H1 (cell line): ENCODE measurements around the gene GCH1. TPM values are rescaled to one million over a fixed set of nuclear protein-coding genes. Genes with fewer than 3 reads are reported as not detected.

Source experiments
- CTCF ChIA-PET: fragments of 300-600 bp; sonication (Branson Sonifier 250); formaldehyde crosslinking; loops from one replicate; lab custom pipeline; 2021; ENCODE audit not compliant: partially characterized antibody; lab: Charles Lee
- POLR2A ChIA-PET: fragments of 300-600 bp; sonication (Branson Sonifier 250); formaldehyde crosslinking; loops from one replicate; lab custom pipeline; 2021; ENCODE audit warnings: inconsistent platforms; ENCODE audit not compliant: partially characterized antibody; lab: Charles Lee
- DNase-seq, 2 experiments: peaks; one replicate each; pipeline versions ENCODE4 v3.0.0 to v3.0.0-alpha.2; 2010 to 2022; ENCODE audit warnings: low spot score in 2 of 2, low read depth in 1 of 2, mixed read lengths in 1 of 2
- FAIRE-seq: peaks from 2 replicates; lab custom pipeline; 2011; peaks lifted over from hg19 to GRCh38; lab: Jason Lieb, UNC
- H2AFZ ChIP-seq: 2 replicates; pipeline ENCODE4 v1.8.1; 2012; ENCODE audit warnings: low read length, inconsistent platforms
- H2AK5ac ChIP-seq: 2 replicates; pipeline ENCODE4 v1.6.1; 2013; ENCODE audit warnings: low read depth, low read length
- H2BK120ac ChIP-seq: replicated peaks from 2 replicates; pipeline ENCODE3; 2013; ENCODE audit warnings: low read depth, low read length, inconsistent platforms
- H2BK12ac ChIP-seq: 2 replicates; pipeline ENCODE4 v1.6.1; 2013; ENCODE audit warnings: low read depth, low read length
- H2BK15ac ChIP-seq: 2 replicates; pipeline ENCODE4 v1.6.1; 2013; ENCODE audit warnings: low read length
- H2BK20ac ChIP-seq: 2 replicates; pipeline ENCODE4 v1.6.1; 2013; ENCODE audit warnings: low read length
- H2BK5ac ChIP-seq: 2 replicates; pipeline ENCODE4 v1.6.1; 2013; ENCODE audit warnings: low read depth, low read length
- H3K14ac ChIP-seq: 2 replicates; pipeline ENCODE4 v1.6.1; 2013; ENCODE audit warnings: inconsistent platforms; ENCODE audit not compliant: insufficient read length
- H3K18ac ChIP-seq: 2 replicates; pipeline ENCODE4 v1.6.1; 2013; ENCODE audit warnings: low read length; ENCODE audit errors: extremely low read depth
- H3K23ac ChIP-seq: 2 replicates; pipeline ENCODE4 v1.6.1; 2013; ENCODE audit warnings: inconsistent platforms; ENCODE audit not compliant: insufficient read length
- H3K23me2 ChIP-seq: 2 replicates; pipeline ENCODE4 v1.6.1; 2013; ENCODE audit warnings: low read depth, low read length
- H3K27ac ChIP-seq: 2 replicates; pipeline ENCODE4 v1.6.1; 2011; ENCODE audit warnings: low read depth, low read length, inconsistent platforms
- H3K27me3 ChIP-seq, 4 experiments: replicated peaks in 1 of 4; 1 replicate in 1 of 4; 2 replicates in 3 of 4; pipeline versions ENCODE4 v1.6.1 to v1.8.1; 2011 to 2013; ENCODE audit warnings: low read length in 3 of 4, mild to moderate bottlenecking in 3 of 4, inconsistent platforms in 2 of 4, mixed read lengths in 2 of 4, moderate library complexity in 1 of 4; ENCODE audit not compliant: control insufficient read depth in 3 of 4, insufficient read depth in 3 of 4; ENCODE audit errors: extremely low read depth in 1 of 4
- H3K36me3 ChIP-seq, 4 experiments: 2 replicates each; pipeline versions ENCODE4 v1.6.1 to v1.8.1; 2011 to 2013; ENCODE audit warnings: mild to moderate bottlenecking in 4 of 4, low read length in 3 of 4, moderate library complexity in 2 of 4, control low read depth in 1 of 4, inconsistent platforms in 1 of 4; ENCODE audit not compliant: insufficient read depth in 4 of 4, control insufficient read depth in 2 of 4
- H3K4ac ChIP-seq: replicated peaks from 2 replicates; pipeline ENCODE3; 2013; ENCODE audit warnings: low read length, low read depth, mixed read lengths, inconsistent platforms; ENCODE audit not compliant: insufficient read length
- H3K4me1 ChIP-seq, 4 experiments: replicated peaks in 1 of 4; 1 replicate in 1 of 4; 2 replicates in 3 of 4; pipeline versions ENCODE4 v1.6.1 to v1.8.1; 2011 to 2013; ENCODE audit warnings: low read length in 3 of 4, inconsistent platforms in 2 of 4, mixed read lengths in 1 of 4; ENCODE audit not compliant: insufficient read depth in 4 of 4, control insufficient read depth in 3 of 4
- H3K4me2 ChIP-seq, 2 experiments: 2 replicates each; pipeline versions ENCODE4 v1.6.1 to v1.8.1; 2011 to 2013; ENCODE audit warnings: low read depth in 2 of 2, low read length in 2 of 2, control low read depth in 1 of 2, inconsistent platforms in 1 of 2, mild to moderate bottlenecking in 1 of 2; ENCODE audit not compliant: insufficient read depth in 1 of 2
- H3K4me3 ChIP-seq, 4 experiments: fragments of 200-600, 300-600 bp in 1 of 4; sonication (generic), shearing (Covaris generic), sonication (Bioruptor Twin) in 1 of 4; 2 replicates each; pipeline versions ENCODE4 v1.5.1 to v1.8.1; 2011 to 2016; ENCODE audit warnings: low read length in 4 of 4, low read depth in 3 of 4, control low read depth in 2 of 4, inconsistent platforms in 2 of 4, mild to moderate bottlenecking in 2 of 4, mixed read lengths in 1 of 4, moderate library complexity in 1 of 4; ENCODE audit not compliant: insufficient read depth in 2 of 4; ENCODE audit errors: extremely low read depth in 1 of 4
- H3K56ac ChIP-seq: replicated peaks from 2 replicates; pipeline ENCODE3; 2013; ENCODE audit warnings: low read depth, mild to moderate bottlenecking, mixed read lengths, low read length, inconsistent platforms; ENCODE audit not compliant: insufficient read length
- H3K79me1 ChIP-seq: 2 replicates; pipeline ENCODE4 v1.6.1; 2013; ENCODE audit warnings: low read depth, low read length, control low read depth
- H3K79me2 ChIP-seq, 2 experiments: 2 replicates each; pipeline versions ENCODE4 v1.6.1 to v1.8.1; 2012 to 2013; ENCODE audit warnings: low read length in 2 of 2, mild to moderate bottlenecking in 2 of 2, inconsistent platforms in 1 of 2; ENCODE audit not compliant: insufficient read depth in 2 of 2, control insufficient read depth in 1 of 2
- H3K9ac ChIP-seq, 4 experiments: replicated peaks in 1 of 4; 1 replicate in 1 of 4; 2 replicates in 3 of 4; pipeline versions ENCODE4 v1.6.1 to v1.8.1; 2011 to 2013; ENCODE audit warnings: low read depth in 3 of 4, low read length in 3 of 4, control low read depth in 2 of 4, mild to moderate bottlenecking in 2 of 4, moderate library complexity in 2 of 4, inconsistent platforms in 1 of 4; ENCODE audit errors: extremely low read depth in 1 of 4
- H3K9me3 ChIP-seq, 2 experiments: 2 replicates each; pipeline versions ENCODE4 v1.6.1 to v1.8.1; 2012 to 2013; ENCODE audit warnings: mild to moderate bottlenecking in 2 of 2, moderate library complexity in 2 of 2, control low read depth in 1 of 2, inconsistent platforms in 1 of 2, low read depth in 1 of 2, low read length in 1 of 2, mixed read lengths in 1 of 2; ENCODE audit not compliant: insufficient read depth in 2 of 2
- H4K20me1 ChIP-seq, 2 experiments: replicated peaks in 1 of 2; 2 replicates each; pipeline versions ENCODE3 to v1.8.1; 2011 to 2013; ENCODE audit warnings: inconsistent platforms in 2 of 2, low read length in 2 of 2, mild to moderate bottlenecking in 1 of 2; ENCODE audit not compliant: insufficient read depth in 2 of 2, control insufficient read depth in 1 of 2
- H4K5ac ChIP-seq: 2 replicates; pipeline ENCODE4 v1.6.1; 2013; ENCODE audit warnings: low read length, low read depth, mixed read lengths, inconsistent platforms; ENCODE audit not compliant: insufficient read length
- H4K8ac ChIP-seq: 2 replicates; pipeline ENCODE4 v1.8.0; 2013; ENCODE audit warnings: mild to moderate bottlenecking, moderate library complexity, low read length, inconsistent platforms; ENCODE audit not compliant: insufficient read depth; ENCODE audit errors: extremely low read depth
- H4K91ac ChIP-seq: replicated peaks from 2 replicates; pipeline ENCODE3; 2013; ENCODE audit warnings: low read length, mixed read lengths, inconsistent platforms; ENCODE audit not compliant: insufficient read length
- TBP ChIP-seq: IDR thresholded peaks from 2 replicates; pipeline ENCODE4 v1.6.1; 2011; ENCODE audit warnings: low read depth, low read length, improper control_type of control experiment
- WGBS, 2 experiments: shearing (Covaris generic) in 1 of 2; methylation state at CpG; one replicate each; pipeline versions ENCODE4 v1.1.6 to v1.1.7; 2013 to 2015; ENCODE audit warnings: low lambda C conversion rate in 2 of 2, mixed read lengths in 2 of 2, inconsistent platforms in 1 of 2, low coverage in 1 of 2, missing lambda C conversion rate in 1 of 2; ENCODE audit not compliant: insufficient replicate concordance in 2 of 2, insufficient coverage in 1 of 2, insufficient read length in 1 of 2; ENCODE audit errors: extremely low coverage in 1 of 2, missing lambda C conversion rate in 1 of 2; 5-methylcytosine and 5-hydroxymethylcytosine counted together
- polyA plus RNA-seq, 7 experiments: library from polyadenylated mRNA; depleted of rRNA in 3 of 7; stranded (reverse) in 5 of 7; unstranded in 2 of 7; fragments of >200 nt in 5 of 7; fragments of 200-250 nt in 2 of 7; gene quantifications; 1 replicate in 5 of 7; 2 replicates in 1 of 7; 4 replicates in 1 of 7; pipeline versions ENCODE4 v1.2.1 to v1.2.3, GENCODE V29; 2011 to 2013; ENCODE audit warnings: missing spikeins in 2 of 7, mixed read lengths in 2 of 7
- total RNA-seq: library from RNA; stranded (reverse); fragmentation: NEBNext Ultra II Directional; extraction: Animal tissue kit (Norgen Biotek cat#: 25700); gene quantifications from 2 replicates; pipeline ENCODE4 v1.2.1, GENCODE V29; 2021

GCH1 gene
- total and polyA plus RNA-seq, 2 of the 8 experiments (the other 6 are each of a cell fraction or from before 2014, with no cell fraction given): 7.3 to 7.9 TPM

DNA sequence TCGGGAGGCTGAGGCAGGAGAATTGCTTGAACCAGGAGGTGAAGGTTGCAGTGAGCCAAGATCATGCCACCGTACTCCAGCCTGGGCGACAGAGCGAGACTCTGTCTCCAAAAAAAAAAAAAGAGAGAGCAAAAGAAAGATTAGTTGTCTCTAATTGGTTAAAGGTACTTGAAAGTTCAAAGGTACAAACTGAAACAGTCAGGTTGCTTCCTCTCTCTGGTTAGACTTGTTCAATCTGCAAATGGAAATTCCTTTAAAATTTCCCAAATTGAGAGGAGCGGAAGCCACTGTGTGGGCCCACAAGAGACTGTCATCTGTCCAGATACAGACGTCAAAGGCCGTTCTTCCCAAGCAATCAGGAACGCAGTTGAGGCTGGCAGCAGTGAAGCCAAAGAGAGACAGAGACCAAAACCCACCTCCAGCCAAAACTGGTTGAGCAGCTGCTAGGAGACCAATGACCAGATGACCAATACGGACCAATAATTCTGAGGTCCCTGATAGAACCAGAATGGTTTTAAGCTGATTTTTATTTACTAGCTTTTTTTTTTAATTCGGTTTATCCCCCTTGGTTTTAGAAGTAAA, 63.6 kb downstream of the GCH1 start:
- 92% methylated on average over 7 of the region's 10 CpGs; no CpG with 5 or more reads in 1 of the 2 experiments for WGBS, 2 experiments
- no peak overlapping the region for H4K8ac ChIP-seq
- no peak overlapping the region for H3K14ac ChIP-seq
- no peak overlapping the region for H4K91ac ChIP-seq
- no peak overlapping the region for H3K23ac ChIP-seq
- no peak overlapping the region for H2BK120ac ChIP-seq
- no peak for DNase-seq
- no peak overlapping the region for H3K4me2 ChIP-seq
- CTCF ChIA-PET: interaction anchor here (1.1 to 1.4 kb wide), 2 partner anchors 65 to 74 kb away, joined by 3 read pairs; no protein-coding TSS in a partner anchor
- H3K56ac ChIP-seq: no peak overlapping the region
- H2BK12ac ChIP-seq: no peak overlapping the region
- H3K18ac ChIP-seq: no peak overlapping the region
- no peak overlapping the region for H2BK20ac ChIP-seq
- no peak overlapping the region for H2BK5ac ChIP-seq
- no peaks in the 10 kb centered on the region for H3K36me3 ChIP-seq
- TF ChIP-seq TBP: no peak
- TF ChIP-seq, all 59 proteins: peak for 0
- H2AFZ ChIP-seq: no peak overlapping the region
- no peaks in the 10 kb centered on the region for H4K20me1 ChIP-seq
- H3K79me2 ChIP-seq: no peaks in the 10 kb centered on the region
- H3K27ac ChIP-seq: no peak overlapping the region
- no peak overlapping the region for H2AK5ac ChIP-seq
- no peak for FAIRE-seq
- no peaks in the 10 kb centered on the region for H3K9me3 ChIP-seq
- H3K4me3 ChIP-seq: no peak overlapping the region
- H4K5ac ChIP-seq: no peak overlapping the region
- no peak overlapping the region for H2BK15ac ChIP-seq
- no peaks in the 10 kb centered on the region for H3K27me3 ChIP-seq
- no peaks in the 10 kb centered on the region; the same call in 1 of the 2 replicates for H3K23me2 ChIP-seq
- H3K79me1 ChIP-seq: no peaks in the 10 kb centered on the region
- H3K9ac ChIP-seq: no peak overlapping the region
- H3K4ac ChIP-seq: no peak overlapping the region
- no peaks in the 10 kb centered on the region for H3K4me1 ChIP-seq
- POLR2A ChIA-PET: interaction anchor here (0.6 kb wide), 1 partner anchor 64 kb away, joined by 4 read pairs; no protein-coding TSS in a partner anchor
